HepG2 (cell line): ENCODE data around the gene CDK2AP2. TPM values are rescaled to one million over a fixed set of nuclear protein-coding genes. Genes with fewer than 3 reads are reported as not detected.

Source experiments
- CHCHD3 ChIP-seq: sonication (generic); formaldehyde crosslinking; IDR thresholded peaks from 2 replicates; pipeline ENCODE4 v1.8.0; 2022; ENCODE audit warnings: mild to moderate bottlenecking, missing genetic modification reagents, moderate library complexity
- HMG20A ChIP-seq: IDR thresholded peaks from 2 replicates; pipeline ENCODE4 v1.6.1; 2016; ENCODE audit warnings: borderline replicate concordance
- JUN ChIP-seq: sonication (generic); formaldehyde crosslinking; IDR thresholded peaks from 2 replicates; pipeline ENCODE4 v1.4.0; 2020; ENCODE audit warnings: mild to moderate bottlenecking, missing genetic modification reagents
- NAIF1 ChIP-seq: sonication (generic); formaldehyde crosslinking; IDR thresholded peaks from 2 replicates; pipeline ENCODE4 v1.5.0; 2020; ENCODE audit warnings: mild to moderate bottlenecking, missing genetic modification reagents, borderline replicate concordance
- PPARG ChIP-seq: conservative IDR thresholded peaks from 2 replicates; pipeline ENCODE4 v1.6.1; 2016; ENCODE audit warnings: missing biosample characterization, missing genetic modification reagents
- SALL2 ChIP-seq: sonication (generic); formaldehyde crosslinking; IDR thresholded peaks from 2 replicates; pipeline ENCODE4 v1.8.1; 2023; ENCODE audit warnings: mild to moderate bottlenecking, missing genetic modification reagents, inconsistent platforms
- SKI ChIP-seq: fragments of 450-650 bp; IDR thresholded peaks from one replicate; pipeline ENCODE4 v1.6.1; 2018; ENCODE audit warnings: mild to moderate bottlenecking; ENCODE audit not compliant: partially characterized antibody
- ZNF121 ChIP-seq: sonication (generic); formaldehyde crosslinking; IDR thresholded peaks from 2 replicates; pipeline ENCODE4 v1.5.0; 2020; ENCODE audit warnings: mild to moderate bottlenecking, missing genetic modification reagents
- ZNF333 ChIP-seq: sonication (generic); formaldehyde crosslinking; IDR thresholded peaks from 2 replicates; pipeline ENCODE4 v1.4.0; 2020; ENCODE audit warnings: mild to moderate bottlenecking, missing genetic modification reagents, borderline replicate concordance
- ZNF446 ChIP-seq: sonication (generic); formaldehyde crosslinking; IDR thresholded peaks from 2 replicates; pipeline ENCODE4 v1.5.0; 2020; ENCODE audit warnings: mild to moderate bottlenecking, missing genetic modification reagents
- ZNF552 ChIP-seq: sonication (generic); formaldehyde crosslinking; IDR thresholded peaks from 2 replicates; pipeline ENCODE4 v1.9.0; 2022; ENCODE audit warnings: missing genetic modification reagents, mild to moderate bottlenecking, borderline replicate concordance
- polyA plus RNA-seq, 8 experiments: library from polyadenylated mRNA; depleted of rRNA in 3 of 8; stranded (reverse) in 7 of 8; unstranded in 1 of 8; fragments of >200 nt; fragmentation: Illumina TruSeq in 4 of 8; extraction: Trizol in 4 of 8; gene quantifications; 2 replicates each; pipeline versions ENCODE4 v1.2.1 to v1.2.3, GENCODE V29; 2011 to 2016; ENCODE audit warnings: low read depth in 4 of 8, missing spikeins in 1 of 8, mixed read lengths in 1 of 8; ENCODE audit not compliant: insufficient read depth in 1 of 8
- total RNA-seq, 5 experiments: library from RNA; depleted of rRNA; stranded (reverse); fragments of >200 nt; fragmentation: Illumina TruSeq; extraction: Trizol; gene quantifications; 2 replicates each; pipeline ENCODE4 v1.2.3, GENCODE V29; 2016; ENCODE audit warnings: low read depth in 1 of 5
- TF ChIP-seq, protein P1 (sequence below): sonication (generic); formaldehyde crosslinking; conservative IDR thresholded peaks from 2 replicates; pipeline ENCODE4 v1.4.0; 2020; ENCODE audit warnings: missing genetic modification reagents
- TF ChIP-seq, protein P2 (sequence below): sonication (generic); formaldehyde crosslinking; IDR thresholded peaks from 2 replicates; pipeline ENCODE4 v1.5.0; 2020; ENCODE audit warnings: mild to moderate bottlenecking, missing genetic modification reagents
- TF ChIP-seq, protein P3 (sequence below): sonication (generic); formaldehyde crosslinking; IDR thresholded peaks from 2 replicates; pipeline ENCODE4 v1.4.0; 2020; ENCODE audit warnings: mild to moderate bottlenecking, missing genetic modification reagents
- TF ChIP-seq, protein P4 (sequence below): sonication (generic); formaldehyde crosslinking; IDR thresholded peaks from 2 replicates; pipeline ENCODE4 v1.4.0; 2020; ENCODE audit warnings: mild to moderate bottlenecking, missing genetic modification reagents
- TF ChIP-seq, protein P5 (sequence below): IDR thresholded peaks from 2 replicates; pipeline ENCODE4 v1.6.1; 2016; ENCODE audit warnings: low read depth, control low read depth
- TF ChIP-seq, protein P6 (sequence below): sonication (generic); formaldehyde crosslinking; IDR thresholded peaks from 2 replicates; pipeline ENCODE4 v1.5.0; 2020; ENCODE audit warnings: mild to moderate bottlenecking, low read depth, missing genetic modification reagents, borderline replicate concordance
- TF ChIP-seq, protein P7 (sequence below): IDR thresholded peaks from 2 replicates; pipeline ENCODE4 v1.6.1; 2016; ENCODE audit warnings: mild to moderate bottlenecking

CDK2AP2 gene
- total and polyA plus RNA-seq, 2 of the 13 experiments (the other 11 are each of a cell fraction or from before 2014, with no cell fraction given), result 15.0 to 23.2 TPM

DNA sequence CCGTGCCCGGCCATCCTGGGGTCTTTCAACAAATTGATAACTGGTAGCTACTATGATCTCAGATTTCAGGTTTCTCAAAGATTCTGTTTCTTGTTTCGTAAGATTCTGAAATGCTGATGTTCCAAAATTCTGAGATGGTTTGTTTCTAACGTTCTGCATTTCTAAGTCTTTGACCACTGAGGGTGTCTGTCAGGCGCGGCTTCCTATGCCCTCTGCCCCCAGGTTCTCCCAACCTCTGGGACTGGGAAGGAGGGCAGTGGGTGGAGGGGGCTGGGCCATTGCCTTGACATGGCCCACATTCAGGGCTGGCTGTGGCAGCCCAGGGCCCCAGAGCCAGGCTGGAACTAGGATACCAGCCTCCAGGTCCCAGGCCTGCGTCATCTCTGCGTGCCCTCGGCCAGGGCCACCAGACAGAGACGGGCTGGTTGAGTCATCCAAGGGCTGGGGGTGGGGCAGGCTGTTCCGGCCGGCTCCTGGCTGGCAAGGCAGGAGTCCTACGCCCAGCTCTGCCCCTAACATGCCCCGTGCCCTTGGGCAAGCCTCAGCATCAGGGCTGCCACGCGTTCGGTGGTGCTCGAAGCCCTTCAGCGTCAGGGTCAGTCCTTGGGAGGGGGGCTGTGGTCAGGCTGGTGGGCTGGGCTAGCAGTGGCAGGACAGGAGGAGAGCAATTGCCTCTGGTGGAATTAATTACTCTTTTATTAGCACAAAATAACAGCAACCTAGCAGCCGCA, 44.1 kb downstream of the CDK2AP2 start (continued):
- TF ChIP-seq, protein P1, sequence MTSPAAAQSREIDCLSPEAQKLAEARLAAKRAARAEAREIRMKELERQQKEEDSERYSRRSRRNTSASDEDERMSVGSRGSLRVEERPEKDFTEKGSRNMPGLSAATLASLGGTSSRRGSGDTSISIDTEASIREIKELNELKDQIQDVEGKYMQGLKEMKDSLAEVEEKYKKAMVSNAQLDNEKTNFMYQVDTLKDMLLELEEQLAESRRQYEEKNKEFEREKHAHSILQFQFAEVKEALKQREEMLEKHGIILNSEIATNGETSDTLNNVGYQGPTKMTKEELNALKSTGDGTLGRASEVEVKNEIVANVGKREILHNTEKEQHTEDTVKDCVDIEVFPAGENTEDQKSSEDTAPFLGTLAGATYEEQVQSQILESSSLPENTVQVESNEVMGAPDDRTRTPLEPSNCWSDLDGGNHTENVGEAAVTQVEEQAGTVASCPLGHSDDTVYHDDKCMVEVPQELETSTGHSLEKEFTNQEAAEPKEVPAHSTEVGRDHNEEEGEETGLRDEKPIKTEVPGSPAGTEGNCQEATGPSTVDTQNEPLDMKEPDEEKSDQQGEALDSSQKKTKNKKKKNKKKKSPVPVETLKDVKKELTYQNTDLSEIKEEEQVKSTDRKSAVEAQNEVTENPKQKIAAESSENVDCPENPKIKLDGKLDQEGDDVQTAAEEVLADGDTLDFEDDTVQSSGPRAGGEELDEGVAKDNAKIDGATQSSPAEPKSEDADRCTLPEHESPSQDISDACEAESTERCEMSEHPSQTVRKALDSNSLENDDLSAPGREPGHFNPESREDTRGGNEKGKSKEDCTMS (CRISPR knock-in tag), result no peak
- TF ChIP-seq ZNF552 (CRISPR knock-in tag) (no peak), JUN (CRISPR knock-in tag) (peak; percentile 30; the same call in 1 of the 2 replicates), SALL2 (0 out of 2 replicates have a peak, but pooled peaks have one; percentile 28), NAIF1 (CRISPR knock-in tag) (no peak), PPARG (CRISPR knock-in tag) (no peak), CHCHD3 (CRISPR knock-in tag) (no peak), ZNF121 (no peak), SKI (peak; percentile 82), ZNF333 (0 out of 2 replicates have a peak, but pooled peaks have one; percentile 24), ZNF446 (CRISPR knock-in tag) (no peak), HMG20A (CRISPR knock-in tag) (no peak)
- TF ChIP-seq, protein P2, sequence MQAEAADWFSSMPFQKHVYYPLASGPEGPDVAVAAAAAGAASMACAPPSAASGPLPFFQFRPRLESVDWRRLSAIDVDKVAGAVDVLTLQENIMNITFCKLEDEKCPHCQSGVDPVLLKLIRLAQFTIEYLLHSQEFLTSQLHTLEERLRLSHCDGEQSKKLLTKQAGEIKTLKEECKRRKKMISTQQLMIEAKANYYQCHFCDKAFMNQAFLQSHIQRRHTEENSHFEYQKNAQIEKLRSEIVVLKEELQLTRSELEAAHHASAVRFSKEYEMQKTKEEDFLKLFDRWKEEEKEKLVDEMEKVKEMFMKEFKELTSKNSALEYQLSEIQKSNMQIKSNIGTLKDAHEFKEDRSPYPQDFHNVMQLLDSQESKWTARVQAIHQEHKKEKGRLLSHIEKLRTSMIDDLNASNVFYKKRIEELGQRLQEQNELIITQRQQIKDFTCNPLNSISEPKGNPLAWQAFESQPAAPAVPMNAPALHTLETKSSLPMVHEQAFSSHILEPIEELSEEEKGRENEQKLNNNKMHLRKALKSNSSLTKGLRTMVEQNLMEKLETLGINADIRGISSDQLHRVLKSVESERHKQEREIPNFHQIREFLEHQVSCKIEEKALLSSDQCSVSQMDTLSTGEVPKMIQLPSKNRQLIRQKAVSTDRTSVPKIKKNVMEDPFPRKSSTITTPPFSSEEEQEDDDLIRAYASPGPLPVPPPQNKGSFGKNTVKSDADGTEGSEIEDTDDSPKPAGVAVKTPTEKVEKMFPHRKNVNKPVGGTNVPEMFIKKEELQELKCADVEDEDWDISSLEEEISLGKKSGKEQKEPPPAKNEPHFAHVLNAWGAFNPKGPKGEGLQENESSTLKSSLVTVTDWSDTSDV (CRISPR knock-in tag), result peak; percentile 84; the same call in 1 of the 2 replicates
- TF ChIP-seq, protein P3, sequence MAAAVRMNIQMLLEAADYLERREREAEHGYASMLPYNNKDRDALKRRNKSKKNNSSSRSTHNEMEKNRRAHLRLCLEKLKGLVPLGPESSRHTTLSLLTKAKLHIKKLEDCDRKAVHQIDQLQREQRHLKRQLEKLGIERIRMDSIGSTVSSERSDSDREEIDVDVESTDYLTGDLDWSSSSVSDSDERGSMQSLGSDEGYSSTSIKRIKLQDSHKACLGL, result no peak; the same call in none of the 2 replicates
- TF ChIP-seq, protein P4, sequence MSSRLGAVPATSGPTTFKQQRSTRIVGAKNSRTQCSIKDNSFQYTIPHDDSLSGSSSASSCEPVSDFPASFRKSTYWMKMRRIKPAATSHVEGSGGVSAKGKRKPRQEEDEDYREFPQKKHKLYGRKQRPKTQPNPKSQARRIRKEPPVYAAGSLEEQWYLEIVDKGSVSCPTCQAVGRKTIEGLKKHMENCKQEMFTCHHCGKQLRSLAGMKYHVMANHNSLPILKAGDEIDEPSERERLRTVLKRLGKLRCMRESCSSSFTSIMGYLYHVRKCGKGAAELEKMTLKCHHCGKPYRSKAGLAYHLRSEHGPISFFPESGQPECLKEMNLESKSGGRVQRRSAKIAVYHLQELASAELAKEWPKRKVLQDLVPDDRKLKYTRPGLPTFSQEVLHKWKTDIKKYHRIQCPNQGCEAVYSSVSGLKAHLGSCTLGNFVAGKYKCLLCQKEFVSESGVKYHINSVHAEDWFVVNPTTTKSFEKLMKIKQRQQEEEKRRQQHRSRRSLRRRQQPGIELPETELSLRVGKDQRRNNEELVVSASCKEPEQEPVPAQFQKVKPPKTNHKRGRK (CRISPR knock-in tag), result no peak
- TF ChIP-seq, protein P5, sequence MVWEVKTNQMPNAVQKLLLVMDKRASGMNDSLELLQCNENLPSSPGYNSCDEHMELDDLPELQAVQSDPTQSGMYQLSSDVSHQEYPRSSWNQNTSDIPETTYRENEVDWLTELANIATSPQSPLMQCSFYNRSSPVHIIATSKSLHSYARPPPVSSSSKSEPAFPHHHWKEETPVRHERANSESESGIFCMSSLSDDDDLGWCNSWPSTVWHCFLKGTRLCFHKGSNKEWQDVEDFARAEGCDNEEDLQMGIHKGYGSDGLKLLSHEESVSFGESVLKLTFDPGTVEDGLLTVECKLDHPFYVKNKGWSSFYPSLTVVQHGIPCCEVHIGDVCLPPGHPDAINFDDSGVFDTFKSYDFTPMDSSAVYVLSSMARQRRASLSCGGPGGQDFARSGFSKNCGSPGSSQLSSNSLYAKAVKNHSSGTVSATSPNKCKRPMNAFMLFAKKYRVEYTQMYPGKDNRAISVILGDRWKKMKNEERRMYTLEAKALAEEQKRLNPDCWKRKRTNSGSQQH (CRISPR knock-in tag), result no peak
- TF ChIP-seq, protein P6, sequence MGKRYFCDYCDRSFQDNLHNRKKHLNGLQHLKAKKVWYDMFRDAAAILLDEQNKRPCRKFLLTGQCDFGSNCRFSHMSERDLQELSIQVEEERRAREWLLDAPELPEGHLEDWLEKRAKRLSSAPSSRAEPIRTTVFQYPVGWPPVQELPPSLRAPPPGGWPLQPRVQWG, result no peak
- TF ChIP-seq, protein P7, sequence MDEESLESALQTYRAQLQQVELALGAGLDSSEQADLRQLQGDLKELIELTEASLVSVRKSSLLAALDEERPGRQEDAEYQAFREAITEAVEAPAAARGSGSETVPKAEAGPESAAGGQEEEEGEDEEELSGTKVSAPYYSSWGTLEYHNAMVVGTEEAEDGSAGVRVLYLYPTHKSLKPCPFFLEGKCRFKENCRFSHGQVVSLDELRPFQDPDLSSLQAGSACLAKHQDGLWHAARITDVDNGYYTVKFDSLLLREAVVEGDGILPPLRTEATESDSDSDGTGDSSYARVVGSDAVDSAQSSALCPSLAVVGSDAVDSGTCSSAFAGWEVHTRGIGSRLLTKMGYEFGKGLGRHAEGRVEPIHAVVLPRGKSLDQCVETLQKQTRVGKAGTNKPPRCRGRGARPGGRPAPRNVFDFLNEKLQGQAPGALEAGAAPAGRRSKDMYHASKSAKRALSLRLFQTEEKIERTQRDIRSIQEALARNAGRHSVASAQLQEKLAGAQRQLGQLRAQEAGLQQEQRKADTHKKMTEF, result no peak
